GM21367 (cell line): ENCODE data around the gene SPNS3.

Experiments
- ATAC-seq: cut with Tn5 transposase; IDR thresholded peaks from one replicate; pipeline ENCODE4 v1.9.1; 2021; ENCODE audit not compliant: unreplicated experiment

Gene SPNS3, protein sequence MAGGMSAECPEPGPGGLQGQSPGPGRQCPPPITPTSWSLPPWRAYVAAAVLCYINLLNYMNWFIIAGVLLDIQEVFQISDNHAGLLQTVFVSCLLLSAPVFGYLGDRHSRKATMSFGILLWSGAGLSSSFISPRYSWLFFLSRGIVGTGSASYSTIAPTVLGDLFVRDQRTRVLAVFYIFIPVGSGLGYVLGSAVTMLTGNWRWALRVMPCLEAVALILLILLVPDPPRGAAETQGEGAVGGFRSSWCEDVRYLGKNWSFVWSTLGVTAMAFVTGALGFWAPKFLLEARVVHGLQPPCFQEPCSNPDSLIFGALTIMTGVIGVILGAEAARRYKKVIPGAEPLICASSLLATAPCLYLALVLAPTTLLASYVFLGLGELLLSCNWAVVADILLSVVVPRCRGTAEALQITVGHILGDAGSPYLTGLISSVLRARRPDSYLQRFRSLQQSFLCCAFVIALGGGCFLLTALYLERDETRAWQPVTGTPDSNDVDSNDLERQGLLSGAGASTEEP

DNA sequence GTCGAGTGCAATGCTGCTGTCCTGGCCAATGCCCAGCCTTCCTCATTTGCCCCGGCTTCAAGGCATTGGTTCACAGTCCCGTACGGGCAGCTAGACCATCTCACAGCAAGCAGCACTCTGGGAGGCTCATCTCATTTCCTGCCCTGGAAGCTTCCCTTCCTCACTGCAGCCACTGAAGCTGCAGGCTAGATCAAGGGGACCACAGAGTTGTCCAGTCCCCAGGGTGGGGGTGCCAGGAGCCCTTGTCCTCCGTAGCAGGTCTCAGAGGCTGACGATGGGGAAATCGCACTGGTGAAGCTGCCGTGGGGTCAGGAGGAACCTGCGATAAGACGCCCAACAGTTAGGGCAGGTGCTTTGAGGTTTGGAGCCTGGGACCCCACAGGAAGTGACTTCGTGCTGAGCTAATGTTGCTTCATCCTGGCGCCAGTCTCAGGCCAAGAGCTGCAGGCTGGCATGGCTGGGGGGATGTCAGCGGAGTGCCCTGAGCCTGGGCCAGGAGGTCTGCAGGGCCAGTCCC lies at the start of gene SPNS3:
TSS of gene SPNS3 (plus strand) at position 426 of the 517 bp plus-strand sequence. CDS start at position 454, 28 bp downstream.
- no peak for ATAC-seq

DNA sequence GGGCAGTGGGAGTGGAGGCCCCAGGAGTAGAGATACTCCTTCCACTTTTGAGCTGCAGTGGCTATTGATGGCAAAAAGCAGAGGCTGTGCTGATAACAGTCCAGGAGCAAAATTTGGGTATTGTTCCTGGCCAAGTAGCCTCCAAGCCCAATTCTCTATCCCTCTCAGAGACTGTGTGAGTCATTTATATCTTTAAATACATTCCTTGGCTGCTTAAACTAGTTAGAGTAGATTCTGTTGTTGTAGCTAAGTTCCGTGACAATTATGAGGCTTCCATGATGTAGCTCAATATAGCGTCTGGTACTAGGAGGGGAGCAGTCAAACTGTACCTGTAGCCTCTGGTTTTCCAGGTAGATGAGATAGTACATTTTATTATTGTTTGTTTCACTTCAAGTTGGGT lies 47.3 kb upstream of the SPNS3 start:
- ATAC-seq: no peak

DNA sequence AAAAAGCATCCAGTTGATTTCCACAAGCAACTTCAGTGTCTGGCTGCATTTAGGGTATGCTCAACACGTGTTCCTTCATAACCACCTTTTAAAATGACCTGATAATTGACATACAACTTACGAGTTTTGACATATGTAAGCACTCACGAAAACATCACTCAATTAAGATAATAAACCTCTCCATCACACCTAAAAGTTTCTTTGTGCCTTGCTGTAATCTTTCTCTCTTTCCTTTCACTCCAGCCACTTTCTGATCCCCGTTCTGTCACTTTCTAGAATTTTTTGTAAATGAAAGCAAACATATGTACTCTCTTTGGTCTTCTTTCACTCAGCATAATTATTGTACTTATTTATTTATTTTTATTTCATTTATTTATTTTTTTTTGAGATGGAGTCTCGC lies 46.6 kb upstream of the SPNS3 start:
- ATAC-seq: no peak

DNA sequence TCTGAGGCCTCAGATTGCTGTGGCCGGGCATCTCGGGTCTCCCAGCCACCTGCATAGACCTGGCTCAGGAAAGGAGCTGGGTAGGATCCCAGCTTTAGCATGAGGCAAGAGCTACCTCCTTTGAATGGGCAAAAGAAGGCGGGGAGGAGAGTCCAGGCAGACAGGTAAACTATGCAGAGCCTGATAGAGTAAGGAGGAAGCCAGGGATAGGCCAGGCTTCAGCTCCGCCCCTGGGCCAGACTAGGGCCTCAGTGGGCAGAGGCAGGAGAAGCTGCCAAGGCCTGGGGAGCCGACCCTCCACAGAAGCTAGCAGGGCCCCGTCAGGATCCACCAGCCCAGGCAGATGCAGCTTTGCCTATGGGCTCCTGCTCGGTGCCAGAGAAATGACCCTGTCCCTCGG lies 44.7 kb upstream of the SPNS3 start:
- no peak for ATAC-seq

DNA sequence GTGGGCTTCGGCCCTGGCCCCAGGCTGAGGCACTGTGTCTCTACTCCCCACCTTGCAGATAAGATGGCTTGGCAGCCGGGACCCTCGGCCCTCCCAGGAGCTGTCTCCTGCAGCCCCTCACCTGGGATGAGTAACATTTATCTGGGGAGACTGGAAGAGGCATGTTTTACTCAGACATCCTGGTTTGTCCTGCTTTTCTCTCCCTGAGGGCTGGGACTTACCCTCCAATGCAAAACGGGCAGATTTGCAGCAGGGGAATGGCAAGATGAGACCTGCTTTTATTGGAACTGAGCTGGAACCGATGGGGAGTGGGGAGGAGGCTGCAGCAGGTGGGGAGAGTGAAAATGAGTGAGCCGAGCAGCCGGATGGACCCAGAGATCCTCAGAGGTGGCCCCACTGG lies 39.9 kb upstream of the SPNS3 start:
- ATAC-seq: no peak

DNA sequence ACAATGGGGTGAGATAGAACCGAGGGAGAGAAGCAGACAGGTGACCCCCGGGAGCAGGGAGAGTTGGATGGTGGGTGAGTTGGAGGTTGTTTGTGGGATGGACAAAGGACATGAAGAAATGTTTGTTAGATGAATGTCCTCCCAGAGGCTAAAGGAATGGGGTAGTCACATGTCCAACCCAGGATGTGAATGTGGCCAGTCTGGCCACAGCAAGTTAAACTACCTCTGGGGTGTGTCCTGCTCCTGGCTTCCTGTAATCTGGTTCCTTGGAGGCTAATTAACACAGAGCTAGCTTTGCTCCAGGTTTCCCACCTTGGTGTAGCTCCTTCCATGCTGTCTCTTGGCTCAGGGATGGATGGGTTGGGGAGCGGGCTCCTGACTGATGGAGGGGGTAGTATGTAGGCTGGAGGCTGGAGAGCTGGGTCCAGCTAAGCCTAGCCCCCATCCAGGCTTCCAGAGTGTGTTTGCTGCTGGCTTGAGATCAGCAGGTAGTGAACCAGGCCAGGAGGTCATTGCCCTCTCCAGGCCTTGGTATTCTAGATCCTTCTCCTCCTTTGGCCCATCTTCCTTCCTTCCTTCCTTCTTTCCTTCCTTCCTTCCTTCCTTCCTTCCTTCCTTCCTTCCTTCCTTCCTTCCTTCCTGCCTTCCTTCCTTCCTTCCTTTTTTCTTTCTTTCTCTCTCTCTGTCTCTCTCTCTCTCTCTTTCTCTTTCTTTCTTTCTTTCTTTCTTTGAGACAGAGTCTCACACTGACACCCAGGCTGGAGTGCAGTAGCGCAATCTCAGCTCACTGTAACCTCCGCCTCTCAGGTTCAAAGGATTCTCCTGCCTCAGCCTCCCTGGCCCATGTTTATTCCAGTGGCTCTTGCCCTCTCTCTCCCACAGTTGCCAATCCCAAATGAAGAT lies 39.3 kb upstream of the SPNS3 start:
- no peak for ATAC-seq

DNA sequence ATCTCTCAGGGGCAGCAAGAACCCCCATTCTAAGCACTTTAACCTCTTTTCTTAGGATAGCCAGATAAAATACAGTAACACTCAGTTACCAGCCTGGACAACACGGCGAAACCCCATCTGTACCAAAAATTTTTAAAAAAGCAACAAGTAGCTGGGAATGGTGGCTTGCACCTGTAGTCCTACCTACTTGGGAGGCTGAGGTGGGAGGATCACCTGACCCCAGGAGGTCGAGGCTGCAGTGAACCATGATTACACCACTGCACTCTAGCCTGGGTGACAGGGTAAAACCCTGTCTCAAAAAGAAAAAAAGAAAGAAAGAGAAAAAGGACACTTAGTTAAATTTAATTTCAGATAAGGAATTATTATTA lies 38.6 kb upstream of the SPNS3 start:
- no peak for ATAC-seq

DNA sequence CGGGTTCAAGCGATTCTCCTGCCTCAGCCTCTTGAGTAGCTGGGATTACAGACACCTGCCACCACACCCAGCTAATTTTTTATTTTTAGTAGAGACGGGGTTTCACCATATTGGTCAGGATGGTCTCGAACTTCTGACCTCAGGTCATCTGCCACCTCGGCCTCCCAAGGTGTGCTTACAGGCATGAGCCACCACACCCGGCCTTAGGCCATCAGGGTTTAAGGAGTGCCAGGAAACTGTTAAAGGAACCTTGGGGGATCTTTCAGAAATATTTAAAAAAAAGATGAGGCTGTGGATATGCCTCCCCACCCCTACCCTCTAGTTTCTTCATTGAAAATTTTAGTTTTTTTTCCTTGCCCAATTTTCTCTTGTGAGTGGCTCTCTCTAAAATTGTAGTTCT lies 35.9 kb upstream of the SPNS3 start:
- ATAC-seq: no peak

DNA sequence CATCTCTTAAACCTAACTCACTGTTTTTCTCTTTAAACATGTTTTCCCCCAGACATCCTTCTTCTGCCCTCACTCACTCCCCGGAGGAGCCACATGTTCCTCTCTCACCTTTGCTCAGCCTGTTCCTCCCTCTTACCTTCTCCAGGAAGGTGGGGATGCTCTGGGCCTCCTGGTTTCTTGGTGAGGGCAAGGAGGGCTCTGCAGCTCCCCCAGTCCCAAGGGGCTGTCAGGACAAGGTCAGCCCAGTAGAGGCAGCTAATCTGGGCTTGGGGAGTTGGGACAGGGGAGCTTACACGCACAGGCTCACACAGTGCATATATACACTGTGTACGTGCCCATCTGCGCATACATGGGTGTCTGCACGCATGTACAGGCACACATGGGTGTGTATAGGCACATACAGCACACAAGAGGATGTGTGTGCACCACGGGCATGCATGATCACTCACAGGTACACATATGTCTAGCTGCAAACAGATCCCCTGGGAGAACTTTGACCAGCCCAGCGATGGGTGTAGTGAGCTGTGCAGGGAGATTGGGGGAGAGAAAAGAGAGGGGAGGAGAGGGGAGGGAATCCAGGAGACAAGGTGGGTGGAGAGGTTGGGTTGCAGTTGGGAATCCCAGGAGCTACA lies 28.6 kb upstream of the SPNS3 start:
- no peak for ATAC-seq

DNA sequence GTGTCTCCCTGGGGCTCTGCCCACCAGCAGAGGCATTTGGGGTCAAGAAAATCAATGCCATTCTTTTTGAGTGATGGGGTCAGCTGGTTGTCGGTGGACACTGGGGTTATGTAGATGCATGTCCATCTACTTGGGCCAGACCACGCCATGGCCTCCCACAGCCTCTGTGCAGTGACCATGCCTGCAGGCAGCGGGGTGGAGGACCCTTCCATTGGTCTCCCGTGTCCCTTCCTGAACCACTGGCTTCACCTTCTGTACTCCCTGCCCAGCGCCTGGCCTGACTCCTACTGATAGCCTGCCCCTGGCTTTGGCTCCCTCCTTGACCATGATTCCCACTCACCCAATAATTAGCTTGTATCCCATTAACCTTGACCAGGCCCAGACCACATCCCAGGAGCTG lies 28.0 kb upstream of the SPNS3 start:
- no peak for ATAC-seq

DNA sequence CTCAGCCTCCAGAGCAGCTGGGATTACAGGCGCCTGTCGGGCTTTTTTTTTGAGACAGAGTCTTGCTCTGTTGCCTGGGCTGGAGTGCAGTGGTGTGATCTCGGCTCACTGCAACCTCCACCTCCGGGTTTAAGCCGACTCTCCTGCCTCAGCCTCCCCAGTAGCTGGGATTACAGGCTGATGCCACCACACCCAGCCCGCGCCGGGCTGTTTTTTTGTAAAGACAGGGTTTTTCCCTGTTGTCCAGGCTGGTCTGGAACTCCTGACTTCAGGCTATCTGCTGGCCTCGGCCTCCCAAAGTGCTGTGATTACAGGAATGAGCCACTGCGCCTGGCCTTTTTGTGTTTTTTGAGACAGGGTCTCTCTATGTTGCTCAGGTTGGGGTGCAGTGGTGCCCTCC lies 27.4 kb upstream of the SPNS3 start:
- no peak for ATAC-seq

DNA sequence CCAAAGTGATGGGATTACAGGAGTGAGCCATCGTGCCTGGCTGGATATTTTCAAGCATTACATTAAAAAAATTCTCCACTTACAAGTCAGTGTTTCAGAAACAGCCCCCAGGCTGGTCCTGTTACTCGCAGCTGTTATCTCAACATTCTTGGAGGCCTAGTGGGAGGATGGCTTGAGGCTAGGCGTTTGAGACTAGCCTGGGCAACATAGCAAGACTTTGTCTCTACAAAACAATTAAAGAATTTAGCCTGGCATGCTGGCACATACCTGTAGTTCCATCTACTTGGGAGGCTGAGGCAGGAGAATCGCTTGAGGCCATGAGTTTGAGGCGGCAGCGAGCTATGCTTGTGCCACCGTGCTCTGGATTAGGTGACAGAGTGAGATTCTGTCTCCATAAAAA lies 26.5 kb upstream of the SPNS3 start:
- no peak for ATAC-seq

DNA sequence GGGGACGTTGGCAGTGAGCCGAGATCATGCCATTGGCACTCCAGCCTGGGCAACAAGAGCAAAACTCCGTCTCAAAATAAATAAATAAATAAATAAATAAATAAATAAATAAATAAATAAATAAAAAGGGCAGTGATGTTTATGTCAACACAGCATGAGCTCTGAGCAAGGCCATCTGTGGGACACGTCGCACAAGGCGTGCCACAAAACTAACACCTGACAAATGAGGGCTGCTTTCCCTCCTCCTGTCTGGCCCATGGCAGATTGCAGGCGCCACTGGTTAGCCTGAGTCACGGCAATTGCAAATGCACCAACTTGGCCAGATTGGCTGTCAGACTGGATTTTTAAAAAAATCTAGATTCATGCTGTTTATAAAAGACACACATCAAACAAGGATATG lies 25.9 kb upstream of the SPNS3 start:
- ATAC-seq: no peak

DNA sequence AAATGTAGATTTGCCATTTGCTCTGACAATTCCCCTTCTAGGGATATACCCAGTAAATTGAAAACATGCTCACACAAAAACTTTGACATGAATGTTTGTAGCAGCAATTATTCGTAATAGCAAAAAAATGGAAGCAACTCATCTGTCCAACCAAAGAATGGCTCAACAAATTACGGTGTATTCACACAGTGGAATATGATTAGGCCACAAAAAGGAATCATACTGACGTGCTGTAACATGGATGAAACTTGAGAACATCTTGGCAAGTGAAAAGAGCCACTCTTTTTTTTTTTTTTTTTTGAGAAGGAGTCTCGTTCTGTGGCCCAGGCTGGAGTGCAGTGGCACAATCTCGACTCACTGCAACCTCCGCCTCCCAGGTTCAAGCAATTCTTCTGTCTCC lies 24.1 kb upstream of the SPNS3 start:
- ATAC-seq: no peak

DNA sequence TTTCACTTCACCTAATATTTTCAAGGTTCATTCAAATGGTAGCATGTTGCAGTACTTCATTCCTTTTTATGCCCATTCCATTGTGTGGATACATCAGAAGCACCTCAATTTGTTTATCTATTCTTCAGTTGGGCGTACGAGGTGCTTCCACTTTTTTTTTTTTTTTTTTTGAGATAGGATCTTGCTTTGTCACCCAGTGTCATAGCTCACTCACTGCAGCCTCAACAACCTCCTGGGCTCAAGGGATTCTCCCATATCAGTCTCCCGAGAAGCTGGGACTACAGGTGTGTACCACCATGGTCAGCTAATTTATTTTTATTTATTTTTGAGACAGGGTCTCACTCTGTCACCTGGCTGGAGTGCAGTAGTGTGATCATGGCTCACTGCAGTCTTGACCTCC lies 22.5 kb upstream of the SPNS3 start:
- ATAC-seq: no peak

DNA sequence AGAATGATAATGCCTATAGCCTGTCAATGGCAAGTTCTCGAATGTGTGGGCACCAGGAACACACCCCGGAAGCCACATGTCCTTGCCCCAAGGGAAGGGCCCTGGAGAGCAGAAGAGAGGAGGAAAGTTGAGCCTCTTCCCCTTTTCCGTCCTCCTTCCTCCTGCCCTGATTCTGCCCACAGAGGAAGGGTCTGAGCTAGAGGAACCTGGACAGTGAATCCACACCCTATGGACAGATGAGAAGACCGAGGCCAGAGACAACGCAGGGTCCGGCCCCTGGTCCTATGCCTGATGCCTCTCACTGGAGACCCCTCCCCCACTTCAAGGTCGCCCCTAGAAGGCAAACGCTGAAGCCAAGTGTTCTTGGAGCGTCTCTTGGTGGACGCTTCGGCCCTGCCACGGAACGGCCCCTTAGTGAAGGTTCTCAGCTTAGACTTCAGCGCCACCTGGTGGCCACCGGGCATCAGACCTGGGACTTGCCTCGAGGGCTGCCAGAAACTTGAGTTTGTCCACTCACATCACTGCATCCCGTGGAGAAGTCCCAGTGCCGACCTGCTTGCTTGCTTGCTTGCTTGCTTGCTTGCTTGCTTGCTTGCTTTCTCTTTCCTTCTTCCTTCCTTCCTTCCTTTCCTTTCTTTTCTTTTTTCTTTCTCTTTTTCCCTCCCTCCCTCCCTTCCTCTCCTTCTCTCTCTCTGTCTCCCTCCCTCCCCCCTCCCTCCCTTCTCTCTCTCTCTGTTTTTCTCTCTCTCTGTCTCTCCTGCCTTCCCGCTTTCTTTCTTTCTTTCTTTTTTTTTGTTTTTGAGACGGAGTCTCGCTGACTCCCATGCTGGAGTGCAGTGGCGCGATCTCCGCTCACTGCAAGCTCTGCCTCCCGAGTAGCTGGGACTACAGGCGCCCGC lies 20.6 kb upstream of the SPNS3 start:
- ATAC-seq: no peak

DNA sequence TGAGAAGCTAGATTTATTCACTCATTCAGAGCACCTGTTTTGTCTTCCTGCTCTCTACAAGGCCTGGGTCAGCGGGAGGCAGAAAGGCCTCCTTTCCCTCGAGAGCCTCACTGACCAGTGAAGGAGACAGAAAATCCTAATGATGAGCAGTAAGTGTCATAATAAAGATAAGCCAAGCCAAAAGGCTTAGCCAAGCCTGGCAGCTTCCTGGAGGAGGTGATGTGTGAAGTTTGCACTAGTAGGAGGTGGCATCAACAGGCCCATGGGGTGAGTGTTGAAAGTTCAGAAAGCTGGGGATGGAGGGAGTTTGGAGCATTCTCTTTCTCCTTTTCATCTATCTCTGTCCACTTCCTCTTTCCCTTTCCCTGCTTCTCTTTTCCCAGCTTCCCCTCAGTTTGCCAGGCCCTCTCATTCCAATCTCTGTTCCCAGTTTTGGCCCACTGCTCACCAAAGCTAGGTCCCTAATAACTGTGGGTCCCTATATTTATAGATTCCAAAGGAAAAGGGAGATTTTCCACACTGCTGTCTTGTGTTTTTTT lies 16.5 kb upstream of the SPNS3 start:
- no peak for ATAC-seq

DNA sequence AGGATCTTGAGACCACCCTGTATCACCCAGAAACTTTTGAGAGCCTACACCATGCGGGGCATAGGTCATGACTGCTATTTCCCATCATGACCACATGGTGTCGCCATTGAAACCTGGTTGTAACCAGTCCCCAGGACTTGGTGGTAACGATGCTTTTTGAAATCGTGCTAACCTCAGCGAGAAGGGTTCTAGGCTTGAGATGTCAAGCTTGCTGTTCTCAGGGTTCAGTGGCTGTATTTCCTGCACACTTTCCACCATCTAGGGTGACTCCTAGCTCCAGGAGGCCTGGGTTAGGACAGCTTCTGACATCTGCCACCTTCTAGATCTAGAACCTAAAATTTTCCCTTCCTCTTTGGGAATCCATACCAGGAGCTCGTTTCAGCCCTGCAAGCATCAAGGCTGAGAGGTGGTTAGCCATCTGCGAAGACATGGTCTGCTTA lies 13.0 kb upstream of the SPNS3 start:
- ATAC-seq: no peak

DNA sequence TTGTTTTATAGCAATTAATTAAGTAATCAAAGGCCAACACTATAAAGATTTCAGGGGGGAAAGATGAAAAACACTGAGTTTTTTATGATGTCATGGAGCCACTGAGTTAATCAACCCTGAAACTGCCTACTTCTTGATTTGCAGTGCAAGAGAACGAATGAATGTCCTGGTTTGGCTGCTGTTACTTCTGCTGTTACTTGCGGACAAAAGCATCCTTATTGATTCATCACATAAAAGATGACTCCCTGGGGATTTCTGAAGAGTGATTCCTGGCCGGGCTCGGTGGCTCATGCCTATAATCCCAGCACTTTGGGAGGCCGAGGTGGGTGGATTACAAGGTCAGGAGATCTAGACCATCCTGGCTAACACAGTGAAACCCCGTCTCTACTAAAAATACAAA lies 10.9 kb upstream of the SPNS3 start:
- no peak for ATAC-seq

DNA sequence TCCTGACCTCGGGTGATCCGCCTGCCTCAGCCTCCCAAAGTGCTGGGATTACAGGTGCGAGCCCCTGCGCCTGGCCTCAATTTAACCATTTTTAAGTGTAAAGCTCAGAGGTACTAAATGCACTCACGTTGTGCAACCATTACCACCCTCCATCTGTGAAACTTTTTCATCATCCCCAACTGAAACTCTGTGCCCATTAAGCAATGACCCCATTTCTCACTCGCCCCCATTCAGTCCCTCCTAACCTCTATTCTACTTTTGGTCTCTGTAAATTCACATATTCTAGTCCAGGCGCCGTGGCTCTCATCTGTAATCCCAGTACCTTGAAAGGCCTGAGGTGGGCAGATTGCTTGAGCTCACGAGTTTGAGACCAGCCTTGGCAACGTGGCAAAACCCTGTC lies 8.3 kb upstream of the SPNS3 start:
- ATAC-seq: no peak
